Colon (tissue), 2 donors: ENCODE measurements around the gene CCDC3.

Experiments
- FAIRE-seq: peaks from 2 replicates; lab custom pipeline; 2012; peaks lifted over from hg19 to GRCh38; lab: Jason Lieb, UNC
- donor health status: control.
- donor health status: control.

CCDC3 gene

DNA sequence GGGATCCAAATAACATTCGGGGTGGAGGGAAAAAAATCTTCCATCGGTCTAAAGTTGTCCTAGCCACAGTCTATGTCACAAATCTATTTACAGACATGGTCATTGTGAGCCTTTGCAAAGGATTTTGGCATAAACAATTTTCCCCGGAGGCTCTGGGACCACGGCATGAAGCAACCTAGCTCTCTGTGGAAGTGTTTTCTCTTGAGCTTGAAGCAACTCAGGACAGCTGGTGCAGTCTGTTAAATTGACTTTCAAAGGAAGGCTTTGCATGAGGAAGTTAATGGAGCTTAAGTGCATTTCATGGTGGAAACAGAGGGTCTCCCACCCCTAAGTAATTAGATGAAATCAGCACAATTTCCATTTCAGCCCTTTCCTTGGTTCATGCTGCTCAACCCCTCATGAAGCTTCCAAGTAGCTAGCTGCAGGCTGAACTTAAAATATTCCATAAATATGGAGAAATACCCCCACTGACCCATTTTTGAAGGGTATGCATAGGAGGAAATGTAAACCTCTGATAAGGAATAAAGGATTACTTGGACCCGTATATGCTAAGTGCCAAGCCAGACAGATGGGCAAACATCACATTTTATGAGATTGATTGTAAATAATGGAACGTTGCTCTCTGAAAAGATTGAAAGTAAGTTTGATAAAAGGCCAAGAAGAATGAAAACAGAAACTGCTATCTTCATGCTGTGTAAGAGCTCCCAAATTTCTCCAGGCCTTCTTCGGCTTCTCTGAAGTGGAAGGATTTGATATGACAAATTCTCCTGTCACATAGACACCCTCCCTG is 39.9 kb downstream of the CCDC3 start:
- no peak for FAIRE-seq

DNA sequence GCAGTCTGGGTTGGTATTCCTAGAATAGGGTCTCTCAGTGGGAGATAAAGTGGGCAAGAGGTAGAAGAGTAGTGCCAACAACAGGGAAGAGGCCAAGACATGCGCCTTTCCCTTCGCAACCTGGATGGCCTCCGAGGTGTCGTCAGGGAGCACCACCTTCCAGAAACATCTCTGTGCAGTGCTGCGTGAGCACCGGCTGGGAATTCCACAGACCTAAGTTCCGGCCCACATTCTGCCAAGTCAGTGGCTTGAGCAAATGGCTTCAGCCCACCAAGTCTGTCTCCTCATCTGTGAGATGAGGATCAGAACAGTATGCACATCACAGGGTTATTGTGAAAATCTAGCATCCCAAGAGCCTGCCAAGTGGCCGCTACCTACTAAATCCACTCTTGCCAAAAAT is 40.6 kb downstream of the CCDC3 start:
- no peak for FAIRE-seq

DNA sequence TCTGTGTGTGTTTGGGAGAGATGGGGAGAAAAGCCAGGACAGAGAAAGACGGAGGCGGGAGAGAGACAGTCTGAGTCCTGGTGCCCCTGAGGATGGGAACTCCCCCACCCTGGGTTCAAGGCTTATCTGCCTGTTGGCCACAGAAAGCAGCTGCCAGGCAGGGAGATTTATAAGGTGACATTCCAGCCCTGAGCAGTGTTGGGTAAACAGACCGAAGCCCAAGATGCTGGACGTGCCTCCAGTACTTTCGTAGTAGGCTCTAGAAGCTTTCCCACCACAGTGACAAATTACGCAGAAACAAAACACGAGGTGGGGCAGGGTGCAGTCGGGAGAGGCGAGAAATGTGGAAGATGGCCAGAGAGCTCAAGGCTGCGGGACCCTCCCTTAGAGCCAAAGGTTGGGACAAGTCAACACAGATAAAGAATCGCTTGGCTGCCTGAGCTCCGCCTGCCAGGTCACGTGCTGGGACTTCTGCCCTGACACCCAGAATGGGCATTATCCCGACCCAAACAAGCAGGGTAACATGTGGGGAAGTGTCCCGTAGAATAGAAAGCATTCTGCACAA is 41.1 kb downstream of the CCDC3 start:
- no peak for FAIRE-seq

DNA sequence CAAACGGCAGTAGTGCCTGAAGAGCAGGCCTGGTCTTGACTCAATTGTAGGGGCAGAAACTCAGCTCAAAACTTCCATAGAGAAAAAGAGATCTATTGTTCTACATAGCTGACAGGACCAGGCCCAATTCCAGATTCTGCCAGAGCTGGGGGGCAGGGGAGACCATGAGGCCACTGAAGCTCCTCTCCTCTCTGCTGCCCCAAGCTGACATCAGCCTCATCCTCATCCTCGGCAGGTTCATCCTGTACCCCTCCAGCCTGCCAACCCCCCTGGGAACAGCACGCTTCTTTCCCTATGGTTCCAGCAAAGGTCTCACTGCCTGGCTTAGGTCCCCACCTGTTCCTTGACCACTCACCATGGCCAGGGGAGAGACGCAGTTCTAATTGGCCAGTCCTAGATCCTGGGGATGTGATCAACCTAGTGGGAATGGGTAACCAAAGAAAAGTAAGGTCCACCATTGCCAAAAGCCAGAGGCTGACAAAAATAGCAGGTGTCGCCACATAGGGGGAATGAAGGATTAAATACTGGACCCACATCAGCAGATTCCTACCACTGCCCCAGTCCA is 42.9 kb downstream of the CCDC3 start:
- no peak for FAIRE-seq

DNA sequence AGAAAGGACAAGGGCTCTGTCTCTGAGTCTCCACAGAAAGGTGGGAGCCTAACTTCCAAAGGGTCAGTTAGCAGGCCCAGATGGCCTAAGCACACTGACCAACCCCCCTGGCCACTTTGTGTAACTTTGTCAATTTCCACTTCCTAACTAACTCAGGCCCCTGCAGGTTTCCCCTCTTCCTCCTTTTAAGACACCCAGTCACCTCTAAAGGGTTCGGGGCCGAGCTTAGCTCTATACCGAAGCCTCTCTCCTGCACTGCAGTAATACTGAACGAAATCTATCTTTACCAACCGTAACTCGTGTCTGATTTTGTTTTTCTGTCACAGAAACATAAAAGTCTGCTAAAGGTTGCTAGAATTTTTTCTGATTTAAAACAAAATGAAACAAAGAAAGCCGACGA is 44.4 kb downstream of the CCDC3 start:
- FAIRE-seq, result no peak

DNA sequence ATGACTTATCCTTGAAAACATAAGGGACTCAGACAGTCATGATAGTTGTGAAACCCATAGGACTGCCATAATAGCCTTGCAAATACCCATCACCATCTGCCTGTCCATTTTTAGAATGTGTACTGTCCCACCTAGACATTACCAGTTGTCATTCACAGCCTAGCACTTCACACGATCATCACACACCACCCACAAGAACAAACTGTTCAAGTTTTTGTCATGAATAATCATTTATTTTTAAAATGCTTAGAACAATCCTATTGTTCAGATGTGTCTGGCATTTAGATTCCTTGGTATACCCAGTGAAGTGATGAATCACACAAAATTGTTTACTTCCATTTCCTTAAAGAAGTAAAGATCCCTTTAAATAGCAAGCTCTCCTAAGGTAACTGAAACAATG is 46.6 kb downstream of the CCDC3 start:
- no peak for FAIRE-seq

DNA sequence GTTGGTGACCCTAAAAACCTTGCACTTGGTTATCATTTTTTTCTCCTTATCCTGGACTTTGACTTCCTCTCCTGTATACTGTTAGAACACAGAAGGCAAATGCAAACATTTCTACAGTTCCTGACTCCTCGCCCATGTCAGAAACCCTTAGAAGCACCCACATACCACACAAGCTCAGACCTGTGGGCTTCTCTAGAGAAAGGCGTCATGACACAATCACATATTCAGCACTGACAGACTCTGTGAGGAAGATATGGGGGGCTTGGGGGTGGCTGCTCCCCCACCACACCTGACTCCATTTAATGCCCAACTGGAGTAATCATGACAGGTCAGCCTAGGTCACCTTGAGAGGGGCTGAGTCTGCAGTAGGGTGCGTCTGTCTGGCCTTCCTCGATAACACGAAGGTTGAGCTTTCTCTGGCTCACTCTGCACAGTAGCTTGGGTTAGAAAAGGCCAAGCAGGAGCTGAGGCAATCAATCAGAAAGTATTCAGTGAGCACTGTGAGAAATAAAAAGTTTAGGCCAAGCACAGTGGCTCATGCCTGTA is 50.9 kb downstream of the CCDC3 start:
- no peak for FAIRE-seq

DNA sequence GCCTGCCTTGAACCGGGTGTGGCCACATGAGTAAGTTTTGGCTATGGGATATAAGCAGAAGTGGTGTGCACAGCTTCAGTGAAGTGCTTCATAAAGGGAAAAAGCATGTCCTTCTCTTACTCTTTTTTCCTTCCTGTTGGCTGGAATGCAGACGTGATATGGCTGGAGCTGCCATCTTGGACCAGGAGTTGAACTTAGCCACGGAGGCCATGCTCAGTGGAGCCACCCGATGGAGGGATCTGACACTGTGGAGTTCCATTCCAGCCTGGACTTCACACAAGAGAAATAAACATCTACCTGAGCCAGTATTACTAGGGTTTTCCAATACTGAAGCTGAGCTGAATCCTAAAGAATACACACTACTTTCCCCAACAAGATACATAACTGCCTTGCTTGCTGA is 52.3 kb downstream of the CCDC3 start:
- no peak for FAIRE-seq

DNA sequence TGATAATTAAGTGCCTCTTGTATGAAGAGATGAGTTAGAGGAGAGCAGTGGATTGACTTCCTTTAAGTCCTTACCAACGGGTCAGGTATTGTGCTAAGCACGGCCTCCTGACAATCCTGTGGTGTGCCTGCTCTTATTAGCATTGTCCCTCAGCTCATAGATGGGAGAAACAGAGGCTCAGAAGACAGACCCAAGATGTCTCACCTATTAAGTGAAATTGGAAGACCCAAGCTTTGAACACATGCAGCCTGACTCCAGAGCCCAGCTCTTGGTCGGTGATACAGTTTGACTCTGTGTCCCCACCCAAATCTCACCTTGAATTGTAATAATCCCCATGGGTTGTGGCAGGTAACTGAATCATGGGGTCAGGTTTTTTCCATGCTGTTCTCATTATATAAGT is 53.8 kb downstream of the CCDC3 start:
- FAIRE-seq, result no peak

DNA sequence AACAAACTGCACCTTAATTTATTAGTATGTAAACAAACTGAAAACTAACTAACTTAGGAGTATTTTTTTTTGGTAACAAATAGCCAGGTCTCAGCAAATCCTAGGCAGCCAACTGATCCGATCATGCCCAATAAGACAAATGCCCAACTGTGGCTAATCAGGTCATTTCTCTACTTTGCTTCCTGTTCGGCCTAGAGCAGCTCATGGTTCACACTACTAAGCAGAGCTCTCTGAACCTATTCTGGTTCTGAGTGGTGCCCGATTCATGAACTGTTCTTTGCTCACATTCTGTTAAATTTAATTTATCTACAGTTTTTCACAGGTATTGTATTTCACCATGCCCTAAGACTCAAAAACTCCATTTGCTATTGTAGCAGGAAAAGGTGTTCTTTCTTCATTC is 55.1 kb downstream of the CCDC3 start:
- FAIRE-seq, result no peak

DNA sequence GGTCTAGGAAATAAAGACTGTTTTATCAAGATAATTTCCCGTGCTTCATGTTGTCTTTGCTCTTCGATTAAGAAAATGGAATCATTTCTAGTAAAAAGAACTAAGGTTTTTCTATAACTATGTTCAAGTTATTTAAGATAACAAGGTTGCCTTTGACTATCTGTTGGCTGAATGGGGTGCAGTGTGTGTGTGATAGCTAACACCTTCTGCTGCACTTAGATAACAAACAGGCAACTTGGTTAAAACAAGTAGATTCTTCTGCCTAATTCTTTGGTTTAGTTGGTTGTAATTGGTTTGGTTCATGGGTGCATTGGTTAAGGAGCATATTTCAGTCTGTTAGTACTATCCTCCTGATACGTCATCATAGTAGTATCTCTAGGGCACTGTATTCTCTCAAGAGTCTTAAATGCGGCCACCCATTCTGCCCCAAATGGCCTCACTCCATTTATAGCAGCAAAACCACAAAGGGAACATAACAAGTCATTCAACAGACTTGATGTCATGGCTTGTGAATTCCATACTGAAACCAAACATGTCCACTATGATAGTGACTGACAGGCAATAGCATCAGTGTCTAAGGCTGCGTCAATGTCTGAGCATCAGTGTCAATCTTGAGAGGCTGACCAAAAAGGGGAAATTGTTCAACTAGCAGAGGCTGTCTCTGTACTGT is 55.7 kb downstream of the CCDC3 start:
- FAIRE-seq, result no peak

DNA sequence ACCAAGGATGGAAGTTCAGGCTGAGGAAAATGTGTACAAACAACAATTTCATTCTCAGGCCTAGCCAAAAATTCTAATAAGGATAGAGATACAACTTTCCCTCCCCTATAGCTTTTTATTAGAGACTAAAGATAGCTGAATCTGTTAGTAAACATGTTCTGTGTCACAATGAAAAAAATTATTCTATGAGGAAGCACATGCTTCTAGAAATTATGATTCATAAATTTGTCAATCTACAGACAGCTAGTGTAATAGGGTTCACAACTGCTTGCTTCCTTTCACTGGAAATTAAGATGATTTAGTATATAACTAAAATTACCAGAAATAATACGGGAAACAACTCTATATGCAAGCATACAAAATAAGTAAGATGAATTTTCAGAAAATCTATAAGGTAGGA is 56.6 kb downstream of the CCDC3 start:
- FAIRE-seq, result no peak

DNA sequence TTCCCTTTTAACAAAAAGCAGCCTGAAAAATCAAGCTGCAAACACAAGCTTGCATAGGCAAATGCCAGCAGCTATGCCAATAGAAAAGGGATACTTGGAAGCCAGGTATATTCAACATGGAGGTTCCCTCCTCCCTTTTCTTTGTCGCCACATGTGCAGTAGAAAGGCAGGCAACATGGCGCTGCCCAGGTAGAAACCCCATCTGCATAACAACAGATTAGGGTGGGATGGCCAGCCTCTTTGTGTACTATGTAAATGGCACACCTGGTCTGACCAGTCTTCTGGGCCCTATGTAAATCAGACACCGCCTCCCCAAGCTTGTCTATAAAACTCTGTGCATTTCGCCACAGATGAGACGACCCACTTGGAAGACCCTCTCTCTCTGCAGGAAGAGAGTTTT is 58.1 kb downstream of the CCDC3 start:
- no peak for FAIRE-seq

DNA sequence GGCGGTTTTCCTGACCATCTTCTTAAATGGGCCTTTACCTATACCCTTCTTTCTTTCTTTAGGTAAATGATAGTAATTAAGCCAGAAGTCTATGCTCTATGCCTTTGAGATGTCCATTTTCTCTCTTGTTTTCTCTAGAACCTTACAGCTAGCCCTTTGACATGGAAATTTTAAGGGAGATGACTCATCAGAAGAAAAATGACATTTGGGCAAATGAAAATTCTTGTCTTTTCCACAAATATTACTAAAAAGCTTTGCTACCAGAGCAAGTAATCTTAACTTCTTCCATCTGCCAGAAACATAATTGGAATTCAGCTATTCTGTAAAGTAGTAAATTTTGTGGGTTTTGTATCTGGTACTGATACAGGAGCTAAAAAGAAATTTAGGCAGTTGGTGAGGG is 59.5 kb downstream of the CCDC3 start:
- FAIRE-seq, result no peak

DNA sequence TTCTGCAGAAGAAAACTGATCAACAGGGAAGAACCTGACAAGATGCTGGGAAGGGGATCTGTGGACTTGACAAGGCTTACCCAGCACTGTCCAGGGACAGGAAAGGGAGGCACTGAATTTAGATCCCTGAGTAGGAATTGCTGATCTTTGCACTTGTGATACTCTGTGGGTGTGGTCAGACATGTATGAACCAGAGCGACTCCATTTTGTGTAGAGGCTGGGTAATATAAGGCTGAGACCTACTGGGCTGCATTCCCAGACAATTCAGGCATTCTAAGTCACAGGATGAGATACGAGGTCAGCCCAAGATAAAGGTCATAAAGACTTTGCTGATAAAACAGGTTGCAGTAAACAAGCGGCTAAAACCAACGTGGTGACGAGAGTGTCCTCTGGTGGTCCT is 60.7 kb downstream of the CCDC3 start:
- no peak for FAIRE-seq

DNA sequence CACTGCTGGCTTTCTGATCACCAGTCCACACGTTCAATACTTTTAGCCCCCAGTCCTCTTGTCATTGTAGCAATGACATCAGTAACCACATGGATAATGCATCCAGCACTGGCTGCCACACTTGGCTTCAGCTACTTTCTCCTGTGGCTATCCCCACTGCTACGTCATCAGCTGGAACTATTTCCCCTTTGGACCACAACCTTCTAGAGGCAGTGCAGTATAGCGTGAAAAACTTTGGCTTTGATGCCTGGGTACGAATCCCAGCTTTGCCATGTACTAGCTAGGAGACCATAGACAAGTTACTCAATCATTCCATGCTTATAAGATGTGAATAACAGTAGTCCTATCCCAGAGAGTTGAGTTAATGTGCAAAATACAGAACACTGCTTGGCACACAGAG is 63.2 kb downstream of the CCDC3 start:
- no peak for FAIRE-seq

DNA sequence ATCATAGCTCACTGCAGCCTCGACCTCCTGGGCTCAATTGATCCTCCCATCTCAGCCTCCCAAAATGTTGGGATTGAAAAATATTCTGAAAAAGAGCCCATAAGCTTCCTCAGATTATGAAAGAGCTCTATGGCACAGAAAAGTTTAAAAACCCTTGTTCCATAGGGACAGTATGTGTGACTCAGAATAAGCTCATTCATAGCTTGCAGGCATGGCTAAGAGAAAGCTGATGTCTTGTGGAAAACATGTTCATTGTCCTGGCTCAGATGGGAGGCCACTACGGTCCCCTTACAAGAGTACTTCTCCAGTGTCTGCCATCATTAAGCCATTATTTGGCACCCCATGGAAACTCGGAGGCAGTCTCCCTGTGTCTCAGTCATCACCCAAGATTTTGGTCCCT is 64.0 kb downstream of the CCDC3 start:
- no peak for FAIRE-seq

DNA sequence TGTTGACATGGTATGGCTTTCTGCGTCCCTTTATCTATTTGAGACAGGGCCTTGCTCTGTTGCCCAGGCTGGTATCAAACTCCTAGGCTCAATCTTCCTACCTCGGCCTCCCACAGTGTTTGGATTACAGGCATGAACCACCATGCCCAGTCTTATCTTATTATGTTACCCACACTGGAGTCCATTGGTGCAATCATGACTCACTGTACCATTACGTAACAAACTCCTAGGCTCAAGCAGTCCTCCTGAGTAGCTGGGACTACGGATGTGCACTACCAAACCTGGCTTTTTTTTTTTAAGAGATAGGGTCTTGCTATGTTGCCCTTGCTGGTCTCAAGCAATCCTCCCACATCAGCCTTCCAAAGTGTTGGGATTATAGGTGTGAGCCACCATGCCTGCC is 66.7 kb downstream of the CCDC3 start:
- no peak for FAIRE-seq

DNA sequence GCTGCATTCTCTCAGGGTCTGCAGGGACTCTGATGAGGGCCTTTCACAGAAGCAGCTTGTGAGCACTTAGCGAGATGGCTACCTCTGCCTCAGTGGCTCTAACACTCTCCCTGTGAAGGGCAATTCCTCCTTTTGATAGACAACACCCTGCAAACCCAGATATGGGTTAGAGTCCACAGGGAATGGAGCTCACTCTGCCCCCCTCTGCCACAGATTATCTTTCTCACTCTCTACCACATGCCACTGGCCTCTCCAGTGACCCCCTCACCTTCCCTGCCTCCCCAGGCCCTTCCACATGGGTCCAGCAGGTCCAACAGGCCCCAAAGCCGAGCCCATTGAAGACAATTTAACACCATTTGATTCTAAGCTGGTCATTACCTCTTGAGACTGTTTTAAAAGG is 72.1 kb downstream of the CCDC3 start:
- FAIRE-seq, result no peak

DNA sequence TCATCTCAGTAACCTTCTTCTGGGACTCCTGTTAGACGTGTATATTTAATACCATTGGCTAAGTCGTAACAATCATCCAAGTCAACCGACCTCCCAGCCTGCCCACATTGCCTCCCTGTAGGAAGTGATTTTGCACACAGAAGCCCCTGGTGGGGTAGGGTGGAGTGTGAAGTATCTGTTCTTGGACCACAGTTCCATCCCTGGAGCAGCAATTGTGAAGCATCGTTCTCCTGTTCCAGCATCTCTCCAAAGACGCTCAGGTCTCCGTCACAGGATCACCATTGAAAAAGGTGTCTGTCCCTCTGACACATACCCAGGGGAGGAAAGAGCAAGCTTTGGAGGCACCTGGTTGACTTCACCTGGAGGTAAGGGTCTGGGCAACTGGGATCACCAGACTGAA is 72.9 kb downstream of the CCDC3 start:
- no peak for FAIRE-seq

DNA sequence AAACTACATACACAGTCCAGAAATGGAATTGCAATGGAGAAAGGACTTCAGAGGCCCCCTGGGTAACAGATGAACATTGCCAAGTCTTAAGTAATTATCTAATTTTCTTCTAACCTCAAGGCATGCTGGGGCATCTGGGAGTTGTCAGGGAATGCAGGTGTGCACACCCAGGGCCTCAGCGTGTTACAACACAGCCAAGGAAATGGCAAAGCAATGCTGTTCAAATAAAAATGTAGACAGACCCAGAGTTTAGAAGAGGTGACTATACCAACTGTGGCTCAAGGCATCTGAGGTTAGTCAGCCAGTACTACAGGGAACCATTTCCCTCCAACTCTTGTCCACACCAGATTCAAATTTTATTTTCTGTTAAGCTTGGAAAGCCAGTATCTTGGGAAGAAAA is 73.6 kb downstream of the CCDC3 start:
- no peak for FAIRE-seq

DNA sequence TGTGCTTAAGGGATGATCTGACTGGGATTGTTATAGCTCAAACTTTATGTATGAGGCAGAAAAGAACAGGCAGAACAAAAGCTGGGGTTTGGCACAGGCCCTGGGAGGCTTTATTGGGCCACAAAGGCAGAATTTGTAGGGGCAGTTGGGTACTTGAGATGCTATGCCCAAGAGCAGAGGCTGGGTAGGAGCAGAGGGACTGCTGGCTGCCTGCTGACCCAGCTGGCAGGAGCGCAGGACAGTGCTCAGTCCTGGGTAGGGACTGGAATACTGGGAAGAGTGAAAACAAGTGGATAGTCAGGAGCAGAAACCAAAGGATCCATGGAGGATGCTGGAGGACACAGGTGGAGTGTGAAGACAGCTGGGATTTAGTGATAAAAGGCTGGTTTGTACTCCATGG is 75.7 kb downstream of the CCDC3 start:
- FAIRE-seq, result no peak

DNA sequence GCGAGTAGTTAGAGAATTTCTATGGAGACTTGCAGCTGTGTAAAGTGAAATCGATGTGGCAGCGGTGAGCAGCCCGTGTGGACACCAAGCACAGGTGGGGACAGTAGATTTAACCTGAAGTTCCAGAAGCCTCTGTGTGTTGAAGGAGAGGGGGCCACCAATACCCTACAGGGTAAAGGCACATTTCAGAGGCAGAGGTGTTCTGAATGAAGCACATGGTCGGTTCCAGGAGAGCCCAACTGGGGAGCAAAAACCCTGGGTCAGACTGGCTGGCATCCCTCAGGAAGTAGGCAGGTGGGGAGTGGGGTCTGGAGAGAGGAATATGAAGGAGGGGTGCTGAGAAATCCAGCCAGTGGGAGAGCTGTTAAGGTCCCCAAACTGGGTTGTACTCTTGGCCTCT is 76.6 kb downstream of the CCDC3 start:
- FAIRE-seq, result no peak
